Fibroblast of the aortic adventitia (primary cell): ENCODE results near the gene MYL3. TPM values are rescaled to one million over a fixed set of nuclear protein-coding genes. Genes with fewer than 3 reads are reported as not detected.

ENCODE experiments used
- DNase-seq: peaks from one replicate; pipeline ENCODE4 v3.0.0-alpha.2; 2010; ENCODE audit warnings: low read depth
- H3K4me3 ChIP-seq: 2 replicates; pipeline ENCODE4 v1.5.1; 2011; ENCODE audit warnings: low read depth, mild to moderate bottlenecking, control low read depth, low read length, moderate library complexity
- total RNA-seq: library from RNA; depleted of rRNA; stranded (reverse); fragments of >200 nt; gene quantifications from 2 replicates; pipeline ENCODE4 v1.2.3, GENCODE V29; 2012; ENCODE audit warnings: low replicate concordance
- TF ChIP-seq, protein P1 (sequence below): IDR thresholded peaks from 2 replicates; pipeline ENCODE4 v1.5.1; 2011; ENCODE audit warnings: mild to moderate bottlenecking, low read length, control low read depth, inconsistent platforms; ENCODE audit not compliant: insufficient read depth

MYL3 gene
- total RNA-seq, 1 donor: not detected

DNA sequence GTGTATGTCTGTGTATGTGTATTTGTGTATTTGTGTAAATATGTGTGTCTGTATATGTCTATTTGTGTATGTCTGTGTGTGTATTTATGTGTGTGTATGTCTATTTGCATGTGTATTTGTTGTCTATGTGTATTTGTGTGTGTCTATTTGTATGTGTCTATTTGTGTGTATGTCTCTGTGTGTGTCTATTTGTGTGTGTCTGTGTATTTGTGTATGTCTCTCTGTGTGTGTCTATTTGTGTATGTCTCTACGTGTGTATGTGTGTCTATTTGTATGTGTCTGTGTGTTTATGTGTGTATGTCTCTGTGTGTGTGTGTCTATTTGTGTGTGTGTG is 44.7 kb upstream of the MYL3 start:
- TF ChIP-seq, protein P1, sequence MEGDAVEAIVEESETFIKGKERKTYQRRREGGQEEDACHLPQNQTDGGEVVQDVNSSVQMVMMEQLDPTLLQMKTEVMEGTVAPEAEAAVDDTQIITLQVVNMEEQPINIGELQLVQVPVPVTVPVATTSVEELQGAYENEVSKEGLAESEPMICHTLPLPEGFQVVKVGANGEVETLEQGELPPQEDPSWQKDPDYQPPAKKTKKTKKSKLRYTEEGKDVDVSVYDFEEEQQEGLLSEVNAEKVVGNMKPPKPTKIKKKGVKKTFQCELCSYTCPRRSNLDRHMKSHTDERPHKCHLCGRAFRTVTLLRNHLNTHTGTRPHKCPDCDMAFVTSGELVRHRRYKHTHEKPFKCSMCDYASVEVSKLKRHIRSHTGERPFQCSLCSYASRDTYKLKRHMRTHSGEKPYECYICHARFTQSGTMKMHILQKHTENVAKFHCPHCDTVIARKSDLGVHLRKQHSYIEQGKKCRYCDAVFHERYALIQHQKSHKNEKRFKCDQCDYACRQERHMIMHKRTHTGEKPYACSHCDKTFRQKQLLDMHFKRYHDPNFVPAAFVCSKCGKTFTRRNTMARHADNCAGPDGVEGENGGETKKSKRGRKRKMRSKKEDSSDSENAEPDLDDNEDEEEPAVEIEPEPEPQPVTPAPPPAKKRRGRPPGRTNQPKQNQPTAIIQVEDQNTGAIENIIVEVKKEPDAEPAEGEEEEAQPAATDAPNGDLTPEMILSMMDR: no peak
- DNase-seq: no peak
- no peak overlapping the region for H3K4me3 ChIP-seq

- TF ChIP-seq, protein P1: no peak
- H3K4me3 ChIP-seq: no peak overlapping the region
- DNase-seq: no peak
Measured at GRCh38 chr3:46907271-46907670, 44.0 kb upstream of the MYL3 start.

GRCh38 chr3:46906471-46907058 is 43.3 kb upstream of the MYL3 start:
- TF ChIP-seq, protein P1: no peak

GRCh38 chr3:46905661-46906451 is 42.6 kb upstream of the MYL3 start:
- TF ChIP-seq, protein P1: no peak
- no peak overlapping the region for H3K4me3 ChIP-seq
- DNase-seq: no peak

More at GRCh38 chr3:46906471-46907058, 43.3 kb upstream of the MYL3 start:
- H3K4me3 ChIP-seq: no peak overlapping the region
- DNase-seq: no peak

DNA sequence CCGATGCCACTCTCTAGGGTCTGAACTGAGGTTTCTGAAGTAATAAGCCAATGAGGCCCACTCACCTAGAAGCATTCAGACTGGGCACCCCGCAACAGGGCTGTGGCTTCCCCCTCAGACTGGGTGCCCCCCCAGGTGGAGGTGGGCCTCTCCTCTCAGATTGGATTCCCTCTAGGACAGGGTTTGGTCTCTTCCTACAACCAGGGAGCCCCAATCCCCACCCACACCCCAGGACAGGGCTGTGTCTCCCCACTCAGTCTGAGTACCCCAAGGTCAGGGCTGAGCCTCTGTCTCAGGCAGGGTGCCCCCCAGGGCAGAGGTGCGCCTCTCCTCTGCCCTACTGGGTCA is 41.9 kb upstream of the MYL3 start:
- H3K4me3 ChIP-seq: no peak overlapping the region
- DNase-seq: no peak
- TF ChIP-seq, protein P1: no peak

- no peak overlapping the region for H3K4me3 ChIP-seq
- no peak for DNase-seq
- TF ChIP-seq, protein P1: no peak
Measured at GRCh38 chr3:46904303-46905212, 41.3 kb upstream of the MYL3 start.
